ENCODE measurements around the gene FAM25C.
"Not testable (repeated sequence)": the region's sequence is repeated elsewhere in the genome, so short reads cannot be mapped to it uniquely, and the experiment has no call there.

The FAM25C gene

GRCh38 chr10:47999691-48000090 is at the start of gene FAM25C:
Gene FAM25C, minus strand, starts transcription at chr10:47999791. Its CDS starts 26 bp downstream, at chr10:47999765.
- DNase-seq, result not testable (repeated sequence)

- DNase-seq, result not testable (repeated sequence)
These were observed 45.0 kb upstream of the FAM25C start for GRCh38 chr10:48044557-48044956.

- peak; percentile 12 for DNase-seq
These were observed 31.8 kb upstream of the FAM25C start for GRCh38 chr10:48031390-48031789.

GRCh38 chr10:48002306-48002705 is 2.7 kb upstream of the FAM25C start:
- DNase-seq, result not testable (repeated sequence)

- DNase-seq, result not testable (repeated sequence)
These were observed 5.5 kb downstream of the FAM25C start for GRCh38 chr10:47994045-47994444.

- DNase-seq, result not testable (repeated sequence)
These were observed 7.0 kb downstream of the FAM25C start for GRCh38 chr10:47992560-47992959.

GRCh38 chr10:47991706-47992105 is 7.9 kb downstream of the FAM25C start:
- DNase-seq, result peak; percentile 78

- not testable (repeated sequence) for DNase-seq
These were observed 9.5 kb downstream of the FAM25C start for GRCh38 chr10:47990097-47990496.

GRCh38 chr10:47989542-47989950 is 10.0 kb downstream of the FAM25C start:
- DNase-seq, result not testable (repeated sequence)

- peak; percentile 85 for DNase-seq
These were observed 10.7 kb downstream of the FAM25C start for GRCh38 chr10:47988718-47989541.

- not testable (repeated sequence) for DNase-seq
These were observed 11.6 kb downstream of the FAM25C start for GRCh38 chr10:47987952-47988351.

GRCh38 chr10:47986413-47987230 is 13.0 kb downstream of the FAM25C start:
- DNase-seq, result peak; percentile 42

GRCh38 chr10:47975409-47975808 is 24.2 kb downstream of the FAM25C start:
- DNase-seq, result not testable (repeated sequence)

- not testable (repeated sequence) for DNase-seq
These were observed 26.5 kb downstream of the FAM25C start for GRCh38 chr10:47973131-47973530.

GRCh38 chr10:47972077-47972476 is 27.5 kb downstream of the FAM25C start:
- not testable (repeated sequence) for DNase-seq

GRCh38 chr10:47971598-47971997 is 28.0 kb downstream of the FAM25C start:
- DNase-seq, result not testable (repeated sequence)

GRCh38 chr10:47970047-47970446 is 29.5 kb downstream of the FAM25C start:
- DNase-seq, result not testable (repeated sequence)

- DNase-seq, result not testable (repeated sequence)
These were observed 30.6 kb downstream of the FAM25C start for GRCh38 chr10:47968988-47969387.

GRCh38 chr10:47964280-47965063 is 35.1 kb downstream of the FAM25C start:
- DNase-seq, result not testable (repeated sequence)

- DNase-seq, result not testable (repeated sequence)
These were observed 36.8 kb downstream of the FAM25C start for GRCh38 chr10:47962785-47963184.

GRCh38 chr10:47960699-47961098 is 38.9 kb downstream of the FAM25C start:
- not testable (repeated sequence) for DNase-seq

- not testable (repeated sequence) for DNase-seq
These were observed 39.9 kb downstream of the FAM25C start for GRCh38 chr10:47959677-47960076.

- not testable (repeated sequence) for DNase-seq
These were observed 42.4 kb downstream of the FAM25C start for GRCh38 chr10:47957158-47957557.

All from islet precursor cell (in vitro differentiated cells).